Activated CD4-positive, alpha-beta T cell treated with anti-CD3 and anti-CD28 coated beads for 24 hours (primary cell): Measurements from ENCODE around the gene EHMT2.
"Not testable (repeated sequence)": the region's sequence is repeated elsewhere in the genome, so short reads cannot be mapped to it uniquely, and the experiment has no call there.

Experiments
- DNase-seq, 2 donors: peaks; one replicate each; pipeline ENCODE4 v3.0.0-alpha.2; 2020; ENCODE audit warnings: low read depth in 2 of 2

EHMT2 gene

GRCh38 chr6:31915351-31915750 is 17.9 kb upstream of the EHMT2 start:
- no peak for DNase-seq

DNA sequence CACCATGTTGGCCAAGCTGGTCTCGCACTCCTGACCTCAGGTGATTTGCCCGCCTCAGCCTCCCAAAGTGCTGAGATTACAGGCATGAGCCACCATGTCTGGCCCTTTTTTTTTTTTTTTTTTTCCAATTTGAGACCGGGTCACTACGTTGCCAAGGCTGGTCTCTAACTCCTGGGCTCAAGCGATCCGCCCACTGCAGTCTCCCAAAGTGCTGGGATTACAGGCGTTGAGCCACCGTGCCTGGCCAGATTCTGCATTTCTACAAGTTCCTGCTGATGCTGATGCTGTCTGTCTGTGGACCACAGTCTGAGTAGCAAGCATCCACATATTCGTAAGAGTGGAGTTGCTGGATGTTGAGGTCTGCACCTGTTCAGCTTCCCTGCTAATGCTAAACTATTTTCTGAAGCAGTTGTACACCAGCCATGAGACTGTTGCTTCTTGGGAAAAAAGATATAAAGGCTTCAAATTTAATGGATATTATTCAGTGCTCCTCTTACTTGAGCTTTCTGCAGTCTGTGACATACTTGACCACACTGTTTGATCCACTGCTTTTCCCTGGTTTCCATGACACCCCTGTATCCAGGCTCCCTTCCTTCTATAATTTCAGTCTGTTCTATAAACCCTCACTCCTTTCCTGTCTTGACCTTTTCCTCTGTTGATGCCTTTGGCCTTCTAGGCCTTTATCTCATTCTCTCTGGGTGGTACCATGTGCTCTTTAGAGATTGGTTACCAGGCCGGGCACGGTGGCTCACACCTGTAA is 14.5 kb upstream of the EHMT2 start:
- DNase-seq = no peak

- DNase-seq = not testable (repeated sequence)
Measured at GRCh38 chr6:31909298-31909697, 11.8 kb upstream of the EHMT2 start.

- DNase-seq = no peak
Measured at GRCh38 chr6:31908791-31909190, 11.3 kb upstream of the EHMT2 start.

- DNase-seq = not testable (repeated sequence)
Measured at GRCh38 chr6:31908255-31908654, 10.8 kb upstream of the EHMT2 start.

DNA sequence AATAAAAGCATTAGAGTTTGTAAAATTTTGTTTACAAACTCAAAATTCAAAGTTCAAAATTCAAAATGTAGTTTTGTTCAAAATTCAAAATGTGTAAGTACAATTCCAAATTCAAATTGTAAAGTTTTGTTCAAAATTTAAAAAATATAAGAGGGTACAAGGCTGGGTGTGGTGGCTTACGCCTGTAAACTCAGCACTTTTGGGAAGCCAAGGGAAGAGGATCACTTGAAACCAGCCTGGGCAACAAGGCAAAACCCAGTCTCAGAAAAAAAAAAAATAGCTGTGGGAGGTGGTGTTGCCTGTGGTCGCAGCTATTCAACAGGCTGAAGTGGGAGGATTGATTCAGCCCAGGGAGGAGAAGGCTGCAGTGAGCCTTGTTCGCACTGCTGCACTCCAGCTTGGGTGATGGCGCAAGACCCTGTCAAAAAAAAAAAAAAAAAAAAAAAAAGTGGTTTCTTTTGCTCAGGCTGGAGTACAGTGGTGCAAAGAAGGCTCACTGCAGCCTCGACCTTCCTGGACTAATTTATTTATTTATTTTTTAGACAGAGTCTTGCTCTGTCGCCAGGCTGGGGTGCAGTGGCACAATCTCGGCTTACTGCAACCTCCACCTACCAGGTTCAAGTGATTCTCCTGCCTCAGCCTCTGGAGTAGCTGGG is 9.8 kb upstream of the EHMT2 start:
- DNase-seq = no peak

- DNase-seq = not testable (repeated sequence)
Measured at GRCh38 chr6:31906727-31907126, 9.2 kb upstream of the EHMT2 start.

DNA sequence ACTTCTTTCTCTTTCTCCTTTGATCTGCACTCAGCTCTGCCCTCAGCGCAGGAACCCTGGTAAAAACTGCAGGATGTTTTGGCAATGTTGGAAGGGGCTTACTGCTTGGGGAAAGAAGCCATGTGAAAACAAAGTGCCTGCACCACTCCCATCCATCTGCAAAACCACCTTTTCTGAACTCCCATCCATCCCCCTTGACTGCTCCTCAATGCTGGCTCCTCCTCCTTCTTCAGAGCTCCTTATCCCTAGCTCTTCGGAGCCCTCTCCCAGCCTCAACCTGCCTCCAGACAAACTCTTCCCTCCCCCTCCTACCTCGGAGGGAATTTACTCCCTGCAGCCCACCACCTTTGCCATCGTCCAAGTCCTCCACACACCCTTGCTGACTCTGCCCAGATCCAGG is 8.6 kb upstream of the EHMT2 start:
- DNase-seq = no peak

- DNase-seq = no peak
Measured at GRCh38 chr6:31905041-31905440, 7.5 kb upstream of the EHMT2 start.

GRCh38 chr6:31903957-31904356 is 6.5 kb upstream of the EHMT2 start:
- no peak for DNase-seq

- peak; percentile 74 to 80 for DNase-seq
Measured at GRCh38 chr6:31901953-31902643, 4.6 kb upstream of the EHMT2 start, which contains the start of gene ZBTB12. ZBTB12 (minus strand) TSS chr6:31902086; CDS start chr6:31901305, 781 bp downstream.

DNA sequence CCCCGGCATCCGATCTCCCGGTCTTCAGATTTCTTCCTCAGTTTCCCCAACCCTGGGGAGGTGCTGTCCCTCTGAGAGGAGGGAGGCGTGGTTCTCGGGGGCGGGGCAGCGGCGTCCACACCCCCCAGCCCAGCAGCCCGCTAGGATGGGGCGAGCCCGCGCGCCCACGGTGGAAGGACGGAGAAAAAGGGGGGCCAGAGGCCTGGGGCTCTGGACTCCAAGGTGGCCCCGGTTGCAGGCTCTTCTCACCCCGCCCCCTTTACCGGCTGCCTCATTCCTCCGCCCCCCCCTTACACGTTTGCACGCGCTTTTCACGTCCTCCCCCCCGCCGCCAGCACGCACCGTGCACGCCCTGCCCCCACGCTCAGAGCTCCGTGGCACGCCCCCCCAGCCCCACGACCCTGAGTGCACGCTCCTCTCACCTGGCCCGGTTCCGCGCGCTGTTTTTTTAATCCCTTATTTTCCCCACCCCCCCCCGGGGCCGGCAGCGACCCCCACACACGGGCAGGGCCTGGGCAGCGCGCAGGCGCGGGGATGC is 4.0 kb upstream of the EHMT2 start:
- peak; percentile 50 to 63 for DNase-seq

DNA sequence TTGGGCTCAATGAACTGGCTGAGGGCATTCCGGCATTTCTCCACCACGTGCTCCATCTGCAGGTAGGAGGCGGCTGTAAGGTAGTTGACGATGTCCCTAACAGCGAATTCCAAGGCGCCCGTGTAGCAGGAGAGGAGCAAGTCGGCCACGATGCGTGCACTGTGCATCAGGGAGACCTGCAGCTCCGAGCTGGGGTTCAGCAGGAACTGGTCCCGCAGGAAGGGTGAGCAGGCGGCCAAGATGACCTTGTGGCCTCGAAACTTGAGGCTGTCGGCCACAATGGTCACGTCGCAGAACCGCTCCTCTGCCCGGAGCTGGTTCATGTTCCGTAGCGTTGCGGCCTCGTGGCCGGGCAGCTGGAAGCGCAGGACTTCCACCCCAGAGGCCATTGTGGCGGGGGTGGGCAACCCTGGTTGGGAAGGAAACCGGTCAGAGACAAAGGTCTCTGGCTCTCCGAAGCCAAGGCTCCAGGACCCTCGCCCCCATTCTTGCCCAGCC is 3.5 kb upstream of the EHMT2 start:
- no peak for DNase-seq

DNA sequence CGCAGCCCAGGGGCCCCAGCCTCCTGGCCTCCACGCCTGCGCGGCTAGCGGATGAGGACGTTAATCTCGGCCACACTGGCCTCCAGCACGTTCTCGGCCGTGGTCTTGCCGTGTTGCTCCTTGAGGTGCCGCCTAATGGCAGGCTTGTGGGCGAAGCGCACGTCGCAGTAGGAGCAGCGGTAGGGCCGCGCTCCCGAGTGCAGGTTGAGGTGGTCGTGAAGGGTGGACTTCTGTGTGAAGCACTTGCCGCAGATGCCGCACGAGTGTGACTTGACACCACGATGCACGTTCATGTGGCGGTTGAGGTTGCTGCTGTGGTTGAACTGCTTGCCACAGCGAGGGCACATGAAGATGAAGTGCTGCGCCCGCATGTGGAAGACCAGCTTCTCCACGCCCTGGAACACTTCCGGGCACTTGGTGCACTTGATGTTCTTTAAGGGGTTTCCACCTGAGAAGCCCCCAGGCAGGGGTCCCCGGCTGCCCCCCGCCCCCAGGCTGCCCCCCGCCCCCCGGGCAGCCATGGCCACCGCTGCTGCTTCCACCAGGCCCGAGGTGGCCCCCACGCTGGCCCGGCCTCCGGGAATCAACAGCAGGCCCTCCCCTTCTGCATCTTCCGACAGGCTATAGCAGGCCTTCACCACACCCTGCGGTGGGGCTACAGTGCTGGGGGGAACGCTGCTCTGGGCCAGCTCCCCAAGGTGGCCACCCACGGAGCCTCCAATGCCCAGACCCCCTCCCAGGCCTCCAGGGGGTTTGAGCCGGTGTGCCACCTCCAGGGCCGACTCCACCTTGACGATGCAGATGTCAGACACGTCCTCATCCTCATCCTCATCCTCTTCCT is 2.6 kb upstream of the EHMT2 start:
- no peak for DNase-seq

DNA sequence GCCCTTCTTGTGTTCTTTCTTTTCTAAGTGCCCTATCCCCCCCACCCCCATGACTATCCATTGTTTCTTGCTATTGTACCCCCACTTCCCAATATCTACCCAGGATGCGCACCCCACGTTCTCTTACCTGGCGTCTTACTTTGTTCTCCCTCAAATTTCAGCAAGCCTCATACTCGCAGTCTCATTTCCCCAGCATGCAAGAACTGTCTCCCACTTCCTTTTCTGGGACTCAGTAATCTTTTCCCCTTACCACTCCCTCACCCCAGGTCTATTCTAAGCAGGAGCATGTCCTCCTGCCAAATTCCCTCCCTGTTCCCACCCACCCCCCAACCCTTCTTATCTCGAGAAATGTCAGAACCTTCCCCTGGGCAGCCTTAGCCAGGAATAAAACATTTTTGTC is 1.7 kb upstream of the EHMT2 start:
- DNase-seq = no peak

- no peak for DNase-seq
Measured at GRCh38 chr6:31898383-31899011, 999 bp upstream of the EHMT2 start.

- DNase-seq = no peak
Measured at GRCh38 chr6:31896856-31897611, 464 bp downstream of the EHMT2 start.

GRCh38 chr6:31896493-31896855 is 1.0 kb downstream of the EHMT2 start:
- no peak for DNase-seq

DNA sequence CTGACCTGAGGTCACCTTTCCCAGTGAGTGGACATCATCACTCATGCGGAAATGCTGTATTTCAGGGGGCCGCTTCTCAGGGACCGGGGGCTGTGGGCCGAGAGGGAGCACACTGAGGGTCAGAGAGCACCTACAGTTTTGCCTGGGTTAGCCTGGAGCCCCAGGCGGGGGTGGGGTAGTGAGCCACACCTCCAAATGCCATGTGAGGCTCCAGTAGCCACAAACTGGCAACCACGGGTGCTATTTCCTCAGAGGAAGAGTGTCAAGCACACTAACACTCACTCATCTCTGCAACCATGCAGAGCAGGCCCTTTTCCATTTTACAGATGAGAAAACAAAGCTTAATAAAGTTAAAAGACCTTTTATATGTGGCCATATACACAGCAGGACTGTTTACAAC is 4.7 kb downstream of the EHMT2 start:
- no peak for DNase-seq

GRCh38 chr6:31889331-31889972 is 8.0 kb downstream of the EHMT2 start:
- no peak for DNase-seq
